Glomerular endothelial cell (primary cell): Measurements from ENCODE around the gene SEMA4A. TPM values are rescaled to one million over a fixed set of nuclear protein-coding genes. Genes with fewer than 3 reads are reported as not detected.
"Not testable (repeated sequence)": the region's sequence is repeated elsewhere in the genome, so short reads cannot be mapped to it uniquely, and the experiment has no call there.

Source experiments
- DNase-seq: peaks from one replicate; pipeline ENCODE4 v3.0.0-alpha.2; 2011; ENCODE audit warnings: low read depth, low spot score; ENCODE audit errors: extremely low read depth
- total RNA-seq: library from RNA; depleted of rRNA; stranded (reverse); fragments of >200 nt; gene quantifications from 2 replicates; pipeline ENCODE4 v1.2.3, GENCODE V29; 2015

Gene SEMA4A
- total RNA-seq, 1 donor from 2014 or later = 0.93 TPM

- DNase-seq = no peak
Measured at GRCh38 chr1:156155756-156156510, 2.5 kb downstream of the SEMA4A start.

- DNase-seq = no peak
Measured at GRCh38 chr1:156157506-156157905, 4.1 kb downstream of the SEMA4A start.

- DNase-seq = no peak
Measured at GRCh38 chr1:156157966-156158365, 4.6 kb downstream of the SEMA4A start.

- no peak for DNase-seq
Measured at GRCh38 chr1:156160000-156160742, 6.8 kb downstream of the SEMA4A start.

- DNase-seq = no peak
Measured at GRCh38 chr1:156160743-156161171, 7.4 kb downstream of the SEMA4A start.

GRCh38 chr1:156162430-156163037, 9.1 kb downstream of the SEMA4A start:
- no peak for DNase-seq

GRCh38 chr1:156163712-156164111, 10.3 kb downstream of the SEMA4A start:
- no peak for DNase-seq

- no peak for DNase-seq
Measured at GRCh38 chr1:156164125-156164831, 10.9 kb downstream of the SEMA4A start.

GRCh38 chr1:156165083-156165482, 11.7 kb downstream of the SEMA4A start:
- no peak for DNase-seq

- no peak for DNase-seq
Measured at GRCh38 chr1:156167536-156167935, 14.2 kb downstream of the SEMA4A start.

GRCh38 chr1:156172696-156173470, 19.5 kb downstream of the SEMA4A start:
- no peak for DNase-seq

- no peak for DNase-seq
Measured at GRCh38 chr1:156176610-156177210, 23.3 kb downstream of the SEMA4A start.

GRCh38 chr1:156177919-156178654, 24.7 kb downstream of the SEMA4A start:
- no peak for DNase-seq

- no peak for DNase-seq
Measured at GRCh38 chr1:156180471-156180870, 27.1 kb downstream of the SEMA4A start.

- not testable (repeated sequence) for DNase-seq
Measured at GRCh38 chr1:156181391-156181924, 28.1 kb downstream of the SEMA4A start.

- not testable (repeated sequence) for DNase-seq
Measured at GRCh38 chr1:156182010-156182779, 28.8 kb downstream of the SEMA4A start.

- DNase-seq = not testable (repeated sequence)
Measured at GRCh38 chr1:156186347-156187177, 33.2 kb downstream of the SEMA4A start.
